ENCODE measurements around the gene RAD51AP2.
"Not testable (repeated sequence)": the region's sequence is repeated elsewhere in the genome, so short reads cannot be mapped to it uniquely, and the experiment has no call there.

RAD51AP2 gene

GRCh38 chr2:17495590-17495989, 22.6 kb downstream of the RAD51AP2 start:
- H3K9ac ChIP-seq (ENCODE audit: low read length): no peak overlapping the region

GRCh38 chr2:17490165-17490564, 28.1 kb downstream of the RAD51AP2 start:
- not testable (repeated sequence) for H4K5ac ChIP-seq (ENCODE audit: low read length); H2BK15ac ChIP-seq (replicated peaks; ENCODE audit: low read depth); H3K79me1 ChIP-seq (ENCODE audit: low read length); H3K56ac ChIP-seq (ENCODE audit: low read length); H3K79me2 ChIP-seq (ENCODE audit: control insufficient read depth, insufficient read depth, low read length); H3K27me3 ChIP-seq (ENCODE audit: insufficient read depth, low read length, poor library complexity); H3K36me3 ChIP-seq (ENCODE audit: control insufficient read depth, insufficient read depth, low read length); H3K4me3 ChIP-seq (ENCODE audit: low read length); H2AK5ac ChIP-seq (ENCODE audit: low read length); H3K4ac ChIP-seq (ENCODE audit: low read depth, low read length); DNase-seq; H4K8ac ChIP-seq (ENCODE audit: low read depth, low read length); H3K4me2 ChIP-seq (ENCODE audit: low read length); H3K27ac ChIP-seq (ENCODE audit: low read depth, low read length); H2BK120ac ChIP-seq (ENCODE audit: low read depth, low read length); H3K18ac ChIP-seq (ENCODE audit: low read length); H3K9ac ChIP-seq (ENCODE audit: low read length); H3K4me1 ChIP-seq (ENCODE audit: control insufficient read depth, low read depth, low read length); H3K23ac ChIP-seq (ENCODE audit: low read length); H2BK5ac ChIP-seq (ENCODE audit: low read length)

More at GRCh38 chr2:17495590-17495989, 22.6 kb downstream of the RAD51AP2 start:
- no peaks in the 10 kb centered on the region for H3K4me1 ChIP-seq (ENCODE audit: control insufficient read depth, low read depth, low read length)
- no peak overlapping the region for H2AK5ac ChIP-seq (ENCODE audit: low read length)
- no peak overlapping the region for H3K23ac ChIP-seq (ENCODE audit: low read length)
- no peak overlapping the region for H2BK15ac ChIP-seq (replicated peaks; ENCODE audit: low read depth)
- no peaks in the 10 kb centered on the region for H3K27me3 ChIP-seq (ENCODE audit: insufficient read depth, low read length, poor library complexity)
- no peaks in the 10 kb centered on the region for H3K79me2 ChIP-seq (ENCODE audit: control insufficient read depth, insufficient read depth, low read length)
- H4K5ac ChIP-seq (ENCODE audit: low read length): no peak overlapping the region
- H2BK120ac ChIP-seq (ENCODE audit: low read depth, low read length): no peak overlapping the region
- no peak overlapping the region for H3K4me2 ChIP-seq (ENCODE audit: low read length)
- H3K56ac ChIP-seq (ENCODE audit: low read length): no peak overlapping the region
- no peak overlapping the region for H4K8ac ChIP-seq (ENCODE audit: low read depth, low read length)
- no peak overlapping the region for H2BK5ac ChIP-seq (ENCODE audit: low read length)
- H3K18ac ChIP-seq (ENCODE audit: low read length): no peak overlapping the region
- no peak for DNase-seq
- no peak overlapping the region for H3K4me3 ChIP-seq (ENCODE audit: low read length)
- WGBS (ENCODE audit: extremely low coverage, insufficient coverage, low lambda C conversion rate): no CpG with 5 or more reads among the region's 1 CpG
- no peaks in the 10 kb centered on the region for H3K36me3 ChIP-seq (ENCODE audit: control insufficient read depth, insufficient read depth, low read length)
- H3K4ac ChIP-seq (ENCODE audit: low read depth, low read length): no peak overlapping the region
- no peak overlapping the region for H3K27ac ChIP-seq (ENCODE audit: low read depth, low read length)
- no peaks in the 10 kb centered on the region for H3K79me1 ChIP-seq (ENCODE audit: low read length)

GRCh38 chr2:17488610-17489009, 29.6 kb downstream of the RAD51AP2 start:
- not testable (repeated sequence) for H3K27me3 ChIP-seq (ENCODE audit: insufficient read depth, low read length, poor library complexity); H3K4me3 ChIP-seq (ENCODE audit: low read length); H2BK15ac ChIP-seq (replicated peaks; ENCODE audit: low read depth); H2AK5ac ChIP-seq (ENCODE audit: low read length); H3K23ac ChIP-seq (ENCODE audit: low read length); H3K4me2 ChIP-seq (ENCODE audit: low read length); H3K9ac ChIP-seq (ENCODE audit: low read length); H3K18ac ChIP-seq (ENCODE audit: low read length); H4K5ac ChIP-seq (ENCODE audit: low read length); H3K79me2 ChIP-seq (ENCODE audit: control insufficient read depth, insufficient read depth, low read length); H4K8ac ChIP-seq (ENCODE audit: low read depth, low read length); H2BK120ac ChIP-seq (ENCODE audit: low read depth, low read length); H3K56ac ChIP-seq (ENCODE audit: low read length); H3K36me3 ChIP-seq (ENCODE audit: control insufficient read depth, insufficient read depth, low read length); H3K4ac ChIP-seq (ENCODE audit: low read depth, low read length); H2BK5ac ChIP-seq (ENCODE audit: low read length); H3K27ac ChIP-seq (ENCODE audit: low read depth, low read length); H3K4me1 ChIP-seq (ENCODE audit: control insufficient read depth, low read depth, low read length); DNase-seq; H3K79me1 ChIP-seq (ENCODE audit: low read length)
- WGBS (ENCODE audit: extremely low coverage, insufficient coverage, low lambda C conversion rate): no CpG with 5 or more reads among the region's 4 CpGs

- H4K8ac ChIP-seq (ENCODE audit: low read depth, low read length): no peak overlapping the region
- no peak overlapping the region for H3K27ac ChIP-seq (ENCODE audit: low read depth, low read length)
- no peak overlapping the region for H2BK15ac ChIP-seq (replicated peaks; ENCODE audit: low read depth)
- no peak overlapping the region for H2BK120ac ChIP-seq (ENCODE audit: low read depth, low read length)
- no peaks in the 10 kb centered on the region for H3K36me3 ChIP-seq (ENCODE audit: control insufficient read depth, insufficient read depth, low read length)
- H3K4me1 ChIP-seq (ENCODE audit: control insufficient read depth, low read depth, low read length): no peaks in the 10 kb centered on the region
- H3K79me1 ChIP-seq (ENCODE audit: low read length): no peaks in the 10 kb centered on the region
- no peak overlapping the region for H2BK5ac ChIP-seq (ENCODE audit: low read length)
- no peak overlapping the region for H3K9ac ChIP-seq (ENCODE audit: low read length)
- no peak overlapping the region for H3K23ac ChIP-seq (ENCODE audit: low read length)
- H3K18ac ChIP-seq (ENCODE audit: low read length): no peak overlapping the region
- no CpG with 5 or more reads among the region's 1 CpG for WGBS (ENCODE audit: extremely low coverage, insufficient coverage, low lambda C conversion rate)
- no peak overlapping the region for H3K4me3 ChIP-seq (ENCODE audit: low read length)
- H4K5ac ChIP-seq (ENCODE audit: low read length): no peak overlapping the region
- H2AK5ac ChIP-seq (ENCODE audit: low read length): no peak overlapping the region
- no peaks in the 10 kb centered on the region for H3K27me3 ChIP-seq (ENCODE audit: insufficient read depth, low read length, poor library complexity)
- H3K56ac ChIP-seq (ENCODE audit: low read length): no peak overlapping the region
- no peak for DNase-seq
- H3K4ac ChIP-seq (ENCODE audit: low read depth, low read length): no peak overlapping the region
- no peak overlapping the region for H3K4me2 ChIP-seq (ENCODE audit: low read length)
- H3K79me2 ChIP-seq (ENCODE audit: control insufficient read depth, insufficient read depth, low read length): no peaks in the 10 kb centered on the region
Observed at GRCh38 chr2:17483496-17483895, 34.7 kb downstream of the RAD51AP2 start.

- no peak overlapping the region for H3K56ac ChIP-seq (ENCODE audit: low read length)
- H3K4me1 ChIP-seq (ENCODE audit: control insufficient read depth, low read depth, low read length): no peaks in the 10 kb centered on the region
- no peaks in the 10 kb centered on the region for H3K79me2 ChIP-seq (ENCODE audit: control insufficient read depth, insufficient read depth, low read length)
- WGBS (ENCODE audit: extremely low coverage, insufficient coverage, low lambda C conversion rate): no CpG with 5 or more reads among the region's 2 CpGs
- H2BK120ac ChIP-seq (ENCODE audit: low read depth, low read length): no peak overlapping the region
- H3K36me3 ChIP-seq (ENCODE audit: control insufficient read depth, insufficient read depth, low read length): no peaks in the 10 kb centered on the region
- no peak overlapping the region for H2AK5ac ChIP-seq (ENCODE audit: low read length)
- H3K27ac ChIP-seq (ENCODE audit: low read depth, low read length): no peak overlapping the region
- no peak overlapping the region for H3K4me2 ChIP-seq (ENCODE audit: low read length)
- no peak overlapping the region for H3K18ac ChIP-seq (ENCODE audit: low read length)
- no peak overlapping the region for H3K9ac ChIP-seq (ENCODE audit: low read length)
- H4K8ac ChIP-seq (ENCODE audit: low read depth, low read length): no peak overlapping the region
- H3K4ac ChIP-seq (ENCODE audit: low read depth, low read length): no peak overlapping the region
- no peak overlapping the region for H4K5ac ChIP-seq (ENCODE audit: low read length)
- no peaks in the 10 kb centered on the region for H3K79me1 ChIP-seq (ENCODE audit: low read length)
- DNase-seq: no peak
- no peaks in the 10 kb centered on the region for H3K27me3 ChIP-seq (ENCODE audit: insufficient read depth, low read length, poor library complexity)
- H2BK15ac ChIP-seq (replicated peaks; ENCODE audit: low read depth): no peak overlapping the region
- no peak overlapping the region for H3K4me3 ChIP-seq (ENCODE audit: low read length)
- H2BK5ac ChIP-seq (ENCODE audit: low read length): no peak overlapping the region
- H3K23ac ChIP-seq (ENCODE audit: low read length): no peak overlapping the region
Observed at GRCh38 chr2:17482651-17483050, 35.6 kb downstream of the RAD51AP2 start.

- Histone ChIP-seq H2BK15ac (replicated peaks; ENCODE audit: low read depth) (no peak overlapping the region), H3K23ac (ENCODE audit: low read length) (no peak overlapping the region)
- no CpG with 5 or more reads among the region's 2 CpGs for WGBS (ENCODE audit: extremely low coverage, insufficient coverage, low lambda C conversion rate)
Observed at GRCh38 chr2:17479875-17480274, 38.4 kb downstream of the RAD51AP2 start.

More at GRCh38 chr2:17479875-17480274, 38.4 kb downstream of the RAD51AP2 start:
- Histone ChIP-seq H3K18ac (ENCODE audit: low read length) (no peak overlapping the region), H3K79me1 (ENCODE audit: low read length) (no peaks in the 10 kb centered on the region), H3K36me3 (ENCODE audit: control insufficient read depth, insufficient read depth, low read length) (no peaks in the 10 kb centered on the region), H3K27me3 (ENCODE audit: insufficient read depth, low read length, poor library complexity) (no peaks in the 10 kb centered on the region), H2AK5ac (ENCODE audit: low read length) (no peak overlapping the region), H3K4me3 (ENCODE audit: low read length) (no peak overlapping the region), H3K4ac (ENCODE audit: low read depth, low read length) (no peak overlapping the region), H3K4me2 (ENCODE audit: low read length) (no peak overlapping the region), H3K9ac (ENCODE audit: low read length) (no peak overlapping the region), H4K5ac (ENCODE audit: low read length) (no peak overlapping the region), H2BK120ac (ENCODE audit: low read depth, low read length) (no peak overlapping the region), H2BK5ac (ENCODE audit: low read length) (no peak overlapping the region), H3K27ac (ENCODE audit: low read depth, low read length) (no peak overlapping the region), H4K8ac (ENCODE audit: low read depth, low read length) (no peak overlapping the region), H3K4me1 (ENCODE audit: control insufficient read depth, low read depth, low read length) (no peaks in the 10 kb centered on the region), H3K79me2 (ENCODE audit: control insufficient read depth, insufficient read depth, low read length) (no peaks in the 10 kb centered on the region), H3K56ac (ENCODE audit: low read length) (no peak overlapping the region)
- DNase-seq: no peak

Data from mesendoderm (in vitro differentiated cells).